CD8-positive, alpha-beta memory T cell (primary cell): Measurements from ENCODE around the gene LAT. TPM values are rescaled to one million over a fixed set of nuclear protein-coding genes. Genes with fewer than 3 reads are reported as not detected.

Experiments used
- CTCF ChIA-PET: fragments of 350-600 bp; sonication (Branson Sonifier 250); formaldehyde crosslinking; loops from one replicate; lab custom pipeline; 2021; ENCODE audit warnings: antibody characterized with exemption; lab: Charles Lee
- POLR2A ChIA-PET: fragments of 350-600 bp; sonication (Branson Sonifier 250); formaldehyde crosslinking; loops from one replicate; lab custom pipeline; 2021; ENCODE audit warnings: antibody characterized with exemption; lab: Charles Lee
- DNase-seq, 5 donors: peaks; one replicate each; pipeline versions ENCODE4 v3.0.0 to v3.0.0-alpha.2; 2020 to 2022; ENCODE audit warnings: mixed read lengths in 1 of 5
- H3K27ac ChIP-seq: one replicate; pipeline ENCODE4 v1.7.0; 2013; ENCODE audit warnings: low read depth, mild to moderate bottlenecking, low read length, moderate library complexity
- H3K27me3 ChIP-seq: 2 replicates; pipeline ENCODE4 v1.7.0; 2013; ENCODE audit warnings: low read length, mild to moderate bottlenecking; ENCODE audit not compliant: insufficient read depth, poor library complexity, severe bottlenecking
- H3K36me3 ChIP-seq: 2 replicates; pipeline ENCODE4 v1.7.0; 2013; ENCODE audit warnings: mild to moderate bottlenecking, low read length, moderate library complexity; ENCODE audit not compliant: insufficient read depth
- H3K4me1 ChIP-seq: 2 replicates; pipeline ENCODE4 v1.7.0; 2013; ENCODE audit warnings: mild to moderate bottlenecking, low read length, moderate library complexity; ENCODE audit not compliant: insufficient read depth
- H3K4me3 ChIP-seq: 2 replicates; pipeline ENCODE4 v1.7.0; 2013; ENCODE audit warnings: mild to moderate bottlenecking, low read length
- H3K9me3 ChIP-seq: 2 replicates; pipeline ENCODE4 v1.7.0; 2013; ENCODE audit warnings: mild to moderate bottlenecking, low read length
- H3K27ac Mint-ChIP-seq, 8 donors: one replicate each; pipeline ENCODE4 v1.8.0; 2020 to 2021; ENCODE audit warnings: mixed read lengths in 8 of 8, mild to moderate bottlenecking in 6 of 8, inconsistent platforms in 3 of 8, moderate library complexity in 3 of 8
- H3K27me3 Mint-ChIP-seq, 2 donors: one replicate each; pipeline ENCODE4 v1.8.0; 2020 to 2021; ENCODE audit warnings: mixed read lengths in 2 of 2, mild to moderate bottlenecking in 1 of 2, moderate library complexity in 1 of 2
- H3K36me3 Mint-ChIP-seq, 3 donors: one replicate each; pipeline ENCODE4 v1.8.0; 2020 to 2021; ENCODE audit warnings: mixed read lengths in 3 of 3, inconsistent platforms in 1 of 3, mild to moderate bottlenecking in 1 of 3
- H3K4me1 Mint-ChIP-seq, 3 donors: one replicate each; pipeline ENCODE4 v1.8.0; 2020 to 2021; ENCODE audit warnings: mixed read lengths in 3 of 3, inconsistent platforms in 1 of 3, mild to moderate bottlenecking in 1 of 3
- H3K4me3 Mint-ChIP-seq, 7 donors: one replicate each; pipeline ENCODE4 v1.8.0; 2020 to 2021; ENCODE audit warnings: mixed read lengths in 7 of 7, mild to moderate bottlenecking in 6 of 7, moderate library complexity in 4 of 7, inconsistent platforms in 2 of 7
- H3K9me3 Mint-ChIP-seq, 5 donors: one replicate each; pipeline ENCODE4 v1.8.0; 2020 to 2022; ENCODE audit warnings: mixed read lengths in 5 of 5, mild to moderate bottlenecking in 3 of 5, moderate library complexity in 2 of 5, inconsistent platforms in 1 of 5
- polyA plus RNA-seq: library from polyadenylated mRNA; unstranded; fragments of 300-500 nt; fragmentation: Illumina TruSeq; gene quantifications from one replicate; pipeline ENCODE4 v1.2.3, GENCODE V29; 2021
- total RNA-seq, 2 experiments: library from RNA; stranded (reverse); gene quantifications; one replicate each; pipeline ENCODE4 v1.2.3, GENCODE V29; 2021

LAT gene
- total and polyA plus RNA-seq, 3 experiments from 2014 or later: 195 to 331 (median 203) TPM

DNA sequence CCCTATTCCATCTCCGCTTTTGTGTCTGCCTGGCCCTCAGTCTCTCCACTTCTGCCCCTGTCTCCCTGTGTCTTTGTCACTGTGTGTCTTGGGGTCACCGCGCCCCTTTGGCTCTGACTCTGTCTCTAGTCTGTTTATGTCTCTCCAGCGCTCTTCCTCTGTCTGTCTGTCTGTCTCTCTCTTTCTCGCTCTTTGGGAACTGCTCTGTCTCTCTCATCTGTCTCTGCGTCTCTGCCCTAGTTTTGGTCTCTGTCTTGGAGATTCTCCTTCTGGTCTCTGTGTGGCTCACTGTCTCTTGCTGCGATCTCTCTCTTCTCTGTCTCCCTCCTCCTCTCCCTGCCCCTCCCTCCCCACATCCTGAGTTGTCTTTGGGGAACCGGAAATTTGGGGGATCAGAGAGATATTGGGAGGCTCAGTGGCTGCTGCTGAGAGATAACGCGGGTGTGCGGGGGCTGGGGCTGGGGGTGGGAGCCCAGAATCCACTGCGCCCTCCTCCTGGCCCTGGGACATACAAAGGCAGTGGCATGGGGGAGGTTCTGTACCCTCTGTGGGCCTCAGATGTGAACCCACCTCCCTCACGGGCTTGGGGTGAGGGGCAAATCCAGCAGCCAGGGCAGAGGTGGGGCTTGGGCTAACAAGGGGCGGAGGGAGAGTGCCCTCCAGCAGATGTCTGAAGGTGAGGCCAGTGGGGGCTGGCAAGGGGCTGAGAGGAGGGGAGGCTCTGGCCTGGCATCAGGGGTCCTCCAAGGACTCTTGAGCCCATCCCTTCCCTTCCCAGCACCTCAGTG is 24.4 kb downstream of the LAT start:
- Mint-ChIP-seq H3K36me3 (peaks cover 0 to 2% (median 0%) of the 10 kb centered on the region in 3 donors), H3K9me3 (no peaks in the 10 kb centered on the region), H3K4me1 (peaks cover 44 to 64% (median 63%) of the 10 kb centered on the region in 3 donors), H3K27ac (peak overlapping the region; percentile 6 to 98 (median 92)), H3K27me3 (no peaks in the 10 kb centered on the region), H3K4me3 (peak overlapping the region; percentile 7 to 88 (median 67))
- no peaks in the 10 kb centered on the region for H3K36me3 ChIP-seq
- peaks cover 63% of the 10 kb centered on the region for H3K4me1 ChIP-seq
- peak overlapping the region; percentile 74 for H3K27ac ChIP-seq
- no peaks in the 10 kb centered on the region for H3K27me3 ChIP-seq
- peak overlapping the region; percentile 21 for H3K4me3 ChIP-seq
- ChIA-PET CTCF (interaction anchor here (1.6 kb wide), 1 partner anchor 35 kb away, joined by 3 read pairs; no protein-coding TSS in a partner anchor), POLR2A (interaction anchor here (2.2 kb wide), 1 partner anchor 23 kb away, joined by 17 read pairs; the partner anchor contains the start of gene LAT)
- H3K9me3 ChIP-seq: no peaks in the 10 kb centered on the region
- DNase-seq: no peak

DNA sequence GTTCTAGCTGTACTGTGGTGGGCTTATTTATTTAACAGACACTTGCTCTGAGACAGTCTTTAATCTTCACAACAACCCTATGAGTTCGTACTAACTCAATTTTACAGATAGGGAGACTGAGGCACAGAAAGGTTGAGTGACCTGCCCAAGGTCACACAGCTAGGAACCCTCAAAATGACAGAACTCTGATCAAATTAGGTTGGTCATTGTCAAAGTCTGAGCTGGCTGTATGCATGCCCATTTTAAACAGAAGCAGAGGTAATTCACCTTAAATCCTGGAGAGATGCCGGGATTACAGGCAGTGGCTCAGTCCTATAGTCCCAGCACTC is 24.9 kb downstream of the LAT start:
- peak overlapping the region; percentile 21 for H3K4me3 ChIP-seq
- Mint-ChIP-seq H3K27me3 (no peaks in the 10 kb centered on the region), H3K27ac (peak overlapping the region in 7 of 8 donors; percentile 2 to 94 (median 87)), H3K9me3 (no peaks in the 10 kb centered on the region), H3K4me1 (peaks cover 47 to 69% (median 68%) of the 10 kb centered on the region in 3 donors), H3K36me3 (peaks cover 0 to 2% (median 0%) of the 10 kb centered on the region in 3 donors), H3K4me3 (peak overlapping the region in 3 of 7 donors; percentile 9 to 67 (median 64))
- H3K9me3 ChIP-seq: no peaks in the 10 kb centered on the region
- ChIA-PET POLR2A (interaction anchor here (0.7 to 1.4 kb wide), 3 partner anchors 22 to 1420 kb away, joined by 3 to 8 read pairs (median 5); partner anchors contain the start of gene DCTPP1), CTCF (interaction anchor here (1.6 kb wide), 1 partner anchor 36 kb away, joined by 3 read pairs; no protein-coding TSS in a partner anchor)
- DNase-seq: no peak
- H3K27me3 ChIP-seq: no peaks in the 10 kb centered on the region
- no peaks in the 10 kb centered on the region for H3K36me3 ChIP-seq
- peak overlapping the region; percentile 74 for H3K27ac ChIP-seq
- H3K4me1 ChIP-seq: peaks cover 64% of the 10 kb centered on the region

DNA sequence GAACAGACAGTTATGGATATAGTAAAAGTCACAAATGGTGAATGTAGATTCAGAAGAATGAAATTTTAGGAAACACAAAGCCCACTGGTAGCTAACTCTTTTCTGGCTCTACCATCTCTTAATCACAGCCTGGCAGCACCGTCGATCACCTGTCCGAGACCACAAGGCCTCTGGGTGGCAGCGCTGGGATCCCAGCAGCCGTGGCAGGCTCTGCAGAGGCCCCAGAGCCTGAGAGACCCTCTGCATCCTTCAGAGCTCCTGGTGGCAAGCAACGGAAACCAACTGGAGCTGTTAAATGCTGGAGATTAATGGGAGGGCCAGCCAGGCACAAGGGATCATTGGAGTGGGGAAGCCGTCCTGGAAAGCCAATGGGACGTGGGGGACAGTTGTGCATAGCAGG is 26.3 kb downstream of the LAT start:
- peaks cover 0 to 2% (median 0%) of the 10 kb centered on the region in 3 donors for H3K36me3 Mint-ChIP-seq
- Histone ChIP-seq H3K36me3 (no peaks in the 10 kb centered on the region), H3K9me3 (no peaks in the 10 kb centered on the region), H3K4me3 (no peak overlapping the region), H3K27me3 (no peaks in the 10 kb centered on the region), H3K4me1 (peaks cover 64% of the 10 kb centered on the region), H3K27ac (no peak overlapping the region)
- H3K27ac Mint-ChIP-seq: peak overlapping the region in 4 of 8 donors; percentile 15 to 50 (median 30)
- peaks cover 45 to 65% (median 65%) of the 10 kb centered on the region in 3 donors for H3K4me1 Mint-ChIP-seq
- no peak for DNase-seq
- no peaks in the 10 kb centered on the region for H3K27me3 Mint-ChIP-seq
- no peaks in the 10 kb centered on the region for H3K9me3 Mint-ChIP-seq
- ChIA-PET CTCF (interaction anchor here (0.9 to 1.6 kb wide), 4 partner anchors 9 to 37 kb away, joined by 3 to 4 read pairs (median 3); partner anchors contain the start of gene SPNS1), POLR2A (interaction anchor here (0.6 to 1.4 kb wide), 2 partner anchors 14 to 24 kb away, joined by 3 to 8 read pairs; no protein-coding TSS in a partner anchor)
- no peak overlapping the region for H3K4me3 Mint-ChIP-seq

DNA sequence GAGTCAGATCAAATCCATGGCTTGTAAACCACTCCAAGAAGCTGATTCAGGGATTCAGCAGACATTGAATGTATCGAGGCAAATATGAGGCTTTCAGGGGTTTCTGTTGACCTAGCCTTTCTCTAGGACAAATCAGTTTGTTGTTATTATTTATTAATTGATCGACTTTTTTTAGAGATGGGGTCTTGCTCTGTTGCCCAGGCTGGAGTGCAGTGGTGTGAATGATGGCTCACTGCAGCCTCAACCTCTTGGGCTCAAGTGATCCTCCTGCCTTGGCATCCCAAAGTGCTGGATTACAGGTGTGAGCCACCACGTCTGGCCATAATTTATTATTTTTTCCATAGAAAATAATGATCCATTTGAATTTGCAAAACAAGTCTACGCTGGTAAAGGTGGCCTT is 27.0 kb downstream of the LAT start:
- peak overlapping the region; percentile 36 to 97 (median 90) for H3K27ac Mint-ChIP-seq
- peaks cover 45 to 63% (median 61%) of the 10 kb centered on the region in 3 donors for H3K4me1 Mint-ChIP-seq
- Histone ChIP-seq H3K36me3 (no peaks in the 10 kb centered on the region), H3K27ac (no peak overlapping the region), H3K4me1 (peaks cover 64% of the 10 kb centered on the region), H3K4me3 (no peak overlapping the region), H3K27me3 (no peaks in the 10 kb centered on the region), H3K9me3 (no peaks in the 10 kb centered on the region)
- ChIA-PET CTCF (interaction anchor here (1.0 to 1.1 kb wide), 2 partner anchors 8 to 38 kb away, joined by 3 to 4 read pairs; partner anchors contain the start of gene SPNS1), POLR2A (no interaction called here)
- H3K36me3 Mint-ChIP-seq: peaks cover 0 to 2% (median 0%) of the 10 kb centered on the region in 3 donors
- no peaks in the 10 kb centered on the region for H3K9me3 Mint-ChIP-seq
- DNase-seq: no peak
- H3K27me3 Mint-ChIP-seq: no peaks in the 10 kb centered on the region
- no peak overlapping the region for H3K4me3 Mint-ChIP-seq

DNA sequence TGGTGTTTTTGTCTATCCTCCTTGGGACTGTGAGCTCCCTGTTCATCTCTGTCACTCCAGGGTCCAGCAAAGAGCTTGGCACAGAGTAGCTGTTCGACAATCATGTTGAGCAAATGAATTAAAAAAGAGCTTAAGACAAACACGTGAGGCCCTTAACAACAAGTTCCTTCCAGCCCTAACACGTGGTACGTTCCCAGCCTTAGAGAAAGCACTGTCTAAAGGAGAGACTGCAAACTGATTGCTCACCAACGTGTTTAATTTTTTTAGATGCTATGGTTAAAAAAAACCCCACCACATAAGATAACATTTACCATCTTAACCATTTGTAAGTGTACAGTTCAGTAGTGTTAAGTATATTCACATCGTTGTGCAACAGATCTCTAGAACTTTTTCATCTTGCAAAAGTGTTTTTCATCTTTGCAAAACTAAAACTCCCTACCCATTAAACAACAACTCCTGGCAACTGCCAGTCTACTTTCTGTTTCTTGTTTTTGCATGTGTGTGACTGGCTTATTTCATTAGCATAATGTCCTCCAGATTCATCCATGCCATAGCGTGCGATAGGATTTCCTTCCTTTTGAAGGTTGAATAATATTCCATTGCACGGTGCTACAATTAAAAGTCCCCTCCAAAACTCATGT is 28.2 kb downstream of the LAT start:
- Mint-ChIP-seq H3K36me3 (peaks cover 0 to 2% (median 0%) of the 10 kb centered on the region in 3 donors), H3K4me1 (peaks cover 37 to 54% (median 52%) of the 10 kb centered on the region in 3 donors), H3K27me3 (no peaks in the 10 kb centered on the region), H3K4me3 (peak overlapping the region; percentile 14 to 68 (median 43)), H3K27ac (peak overlapping the region; percentile 78 to 97 (median 90)), H3K9me3 (no peaks in the 10 kb centered on the region)
- ChIA-PET CTCF (no interaction called here), POLR2A (interaction anchor here (0.6 to 1.2 kb wide), 6 partner anchors 18 to 61 kb away, joined by 3 to 11 read pairs (median 4); partner anchors contain the start of gene LAT)
- Histone ChIP-seq H3K36me3 (no peaks in the 10 kb centered on the region), H3K4me3 (peak overlapping the region; percentile 1), H3K27ac (peak overlapping the region; percentile 2), H3K4me1 (peaks cover 54% of the 10 kb centered on the region), H3K9me3 (no peaks in the 10 kb centered on the region), H3K27me3 (no peaks in the 10 kb centered on the region)
- peak in 3 of 5 donors; percentile 53 to 80 (median 61) for DNase-seq

DNA sequence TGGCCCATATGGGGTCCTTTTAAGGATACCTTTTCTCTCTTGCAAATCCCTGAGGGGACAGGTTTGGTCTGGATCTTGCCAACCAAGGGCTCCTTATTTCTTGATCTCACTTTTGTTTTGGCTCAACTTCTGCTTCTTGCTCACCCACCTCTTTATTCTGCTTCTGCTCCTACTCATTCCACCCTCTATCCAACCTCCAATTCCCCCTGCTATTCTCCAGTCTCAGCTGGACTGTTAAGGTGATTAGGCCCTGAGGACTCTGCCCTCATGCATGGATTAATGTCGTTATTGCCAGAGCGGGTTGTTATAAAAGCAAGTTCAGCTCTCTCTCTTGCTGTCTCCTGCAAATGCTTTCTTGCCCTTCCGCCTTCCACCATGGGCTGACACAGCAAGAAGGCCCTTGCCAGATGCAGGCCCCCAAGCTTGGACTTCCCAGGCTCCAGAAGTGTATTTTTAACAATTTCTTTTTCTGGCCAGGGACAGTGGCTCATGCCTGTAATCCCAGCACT is 29.8 kb downstream of the LAT start:
- H3K4me1 Mint-ChIP-seq: peaks cover 24 to 40% (median 36%) of the 10 kb centered on the region in 3 donors
- ChIA-PET CTCF (no interaction called here), POLR2A (no interaction called here)
- no peaks in the 10 kb centered on the region for H3K27me3 Mint-ChIP-seq
- H3K36me3 Mint-ChIP-seq: no peaks in the 10 kb centered on the region
- H3K9me3 ChIP-seq: no peaks in the 10 kb centered on the region
- H3K9me3 Mint-ChIP-seq: no peaks in the 10 kb centered on the region
- H3K27ac ChIP-seq: no peak overlapping the region
- H3K27me3 ChIP-seq: no peaks in the 10 kb centered on the region
- no peaks in the 10 kb centered on the region for H3K36me3 ChIP-seq
- no peak for DNase-seq
- peak overlapping the region in 5 of 8 donors; percentile 63 to 87 (median 74) for H3K27ac Mint-ChIP-seq
- H3K4me3 ChIP-seq: no peak overlapping the region
- peaks cover 39% of the 10 kb centered on the region for H3K4me1 ChIP-seq
- H3K4me3 Mint-ChIP-seq: no peak overlapping the region

DNA sequence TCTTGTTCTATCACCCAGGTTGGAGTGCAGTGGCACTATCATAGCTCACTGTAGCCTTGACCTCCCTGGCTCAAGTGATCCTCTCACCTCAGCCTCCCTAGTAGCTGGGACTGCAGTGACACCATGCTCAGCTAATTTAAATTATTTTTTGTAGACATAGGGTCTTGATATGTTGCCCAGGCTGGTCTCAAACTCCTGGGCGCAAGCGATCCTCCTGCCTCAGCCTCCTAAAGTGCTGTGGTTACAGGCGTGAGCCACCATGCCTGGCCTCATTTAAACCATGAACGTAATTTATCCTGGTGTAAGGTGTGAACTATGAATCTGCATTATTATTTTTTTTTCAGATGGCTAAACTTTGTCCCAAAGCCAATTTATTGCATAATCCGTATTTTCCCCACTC is 37.3 kb downstream of the LAT start:
- no peaks in the 10 kb centered on the region for H3K9me3 ChIP-seq
- Mint-ChIP-seq H3K36me3 (no peaks in the 10 kb centered on the region), H3K27me3 (peaks cover 0 to 2% of the 10 kb centered on the region in 2 donors), H3K9me3 (no peaks in the 10 kb centered on the region), H3K4me3 (no peak overlapping the region), H3K27ac (peak overlapping the region in 2 of 8 donors; percentile 10 to 50), H3K4me1 (peaks cover 26 to 50% (median 50%) of the 10 kb centered on the region in 3 donors)
- no peak overlapping the region for H3K4me3 ChIP-seq
- ChIA-PET POLR2A (interaction anchor here (0.6 to 1.7 kb wide), 3 partner anchors 15 to 1546 kb away, joined by 4 to 5 read pairs (median 5); no protein-coding TSS in a partner anchor), CTCF (interaction anchor here (1.2 kb wide), 1 partner anchor 48 kb away, joined by 3 read pairs; the partner anchor contains the start of gene SPNS1)
- H3K27me3 ChIP-seq: no peaks in the 10 kb centered on the region
- peaks cover 49% of the 10 kb centered on the region for H3K4me1 ChIP-seq
- H3K27ac ChIP-seq: no peak overlapping the region
- peak in 1 of 5 donors; percentile 8 for DNase-seq
- no peaks in the 10 kb centered on the region for H3K36me3 ChIP-seq
